CD4-positive, alpha-beta T cell (primary cell): Measurements from ENCODE around the gene LIPE. TPM values are rescaled to one million over a fixed set of nuclear protein-coding genes. Genes with fewer than 3 reads are reported as not detected.

Source experiments
- ATAC-seq: fragments of 200-7000 bp; cut with Tn5 transposase; one replicate; pipeline ENCODE4 v1.10.0; 2022; ENCODE audit warnings: mild to moderate bottlenecking; ENCODE audit not compliant: poor library complexity
- CTCF ChIA-PET: fragments of 350-600 bp; sonication (Branson Sonifier 250); formaldehyde crosslinking; loops from one replicate; lab custom pipeline; 2021; ENCODE audit warnings: antibody characterized with exemption, inconsistent platforms; lab: Charles Lee
- POLR2A ChIA-PET: fragments of 350-600 bp; sonication (Branson Sonifier 250); formaldehyde crosslinking; loops from one replicate; lab custom pipeline; 2021; ENCODE audit warnings: antibody characterized with exemption, inconsistent platforms; lab: Charles Lee
- DNase-seq, 14 experiments: peaks; one replicate each; pipeline ENCODE4 v3.0.0-alpha.2; 2013 to 2020; ENCODE audit warnings: mixed read lengths in 2 of 14
- H3K27ac ChIP-seq, 2 donors: one replicate each; pipeline versions ENCODE4 v1.5.1 to v1.7.0; 2013; ENCODE audit warnings: low read length in 2 of 2, low read depth in 1 of 2, mild to moderate bottlenecking in 1 of 2
- H3K27me3 ChIP-seq, 2 experiments: 1 replicate in 1 of 2; 2 replicates in 1 of 2; pipeline versions ENCODE4 v1.6.1 to v1.7.0; 2013; ENCODE audit warnings: low read length in 2 of 2, control low read depth in 1 of 2, mild to moderate bottlenecking in 1 of 2, moderate library complexity in 1 of 2; ENCODE audit not compliant: insufficient read depth in 2 of 2, control insufficient read depth in 1 of 2
- H3K36me3 ChIP-seq: one replicate; pipeline ENCODE4 v1.6.1; 2013; ENCODE audit warnings: low read length, control low read depth; ENCODE audit not compliant: insufficient read depth
- H3K4me1 ChIP-seq: one replicate; pipeline ENCODE4 v1.6.1; 2013; ENCODE audit warnings: low read length, control low read depth; ENCODE audit not compliant: insufficient read depth
- H3K4me3 ChIP-seq: one replicate; pipeline ENCODE4 v1.5.1; 2013; ENCODE audit warnings: mild to moderate bottlenecking, low read length, moderate library complexity
- H3K9me3 ChIP-seq, 2 experiments: 1 replicate in 1 of 2; 2 replicates in 1 of 2; pipeline versions ENCODE4 v1.6.1 to v1.7.0; 2013; ENCODE audit warnings: low read length in 2 of 2, mild to moderate bottlenecking in 2 of 2, control low read depth in 1 of 2, moderate library complexity in 1 of 2; ENCODE audit not compliant: control insufficient read depth in 1 of 2, insufficient read depth in 1 of 2
- H3K27ac Mint-ChIP-seq: one replicate; pipeline ENCODE4 v1.8.0; 2020; ENCODE audit warnings: mixed read lengths
- H3K27me3 Mint-ChIP-seq: one replicate; pipeline ENCODE4 v1.8.0; 2021; ENCODE audit warnings: mixed read lengths
- H3K36me3 Mint-ChIP-seq: one replicate; pipeline ENCODE4 v1.8.0; 2021; ENCODE audit warnings: low read depth, mixed read lengths
- H3K4me1 Mint-ChIP-seq: one replicate; pipeline ENCODE4 v1.8.0; 2021; ENCODE audit warnings: low read depth, mixed read lengths
- H3K4me3 Mint-ChIP-seq: one replicate; pipeline ENCODE4 v1.8.0; 2020; ENCODE audit warnings: mild to moderate bottlenecking, mixed read lengths
- H3K9me3 Mint-ChIP-seq: one replicate; pipeline ENCODE4 v1.8.0; 2020; ENCODE audit warnings: mixed read lengths
- intact Hi-C, 2 experiments: fragments of 100-400 bp; cut with DNase I in 1 of 2; cut with micrococcal nuclease in 1 of 2; formaldehyde crosslinking; loops; one replicate each; pipeline versions ENCODE4 v1.15.1 to v1.9.0; 2023 to 2025; cut with DNase I, micrococcal nuclease
- total RNA-seq, 174 experiments: library from RNA in 2 of 174; stranded (reverse) in 2 of 174; gene quantifications; one replicate each; pipeline ENCODE4 v1.2.3 and lab custom pipeline; 2021 to 2026
- TF ChIP-seq, protein P1 (sequence below): fragments of 200-600 bp; IDR thresholded peaks from one replicate; pipeline ENCODE4 v1.8.0; 2022; ENCODE audit warnings: antibody characterized with exemption, mild to moderate bottlenecking

Gene LIPE
- total RNA-seq, 2 experiments from 2014 or later = 7.6 to 8.2 TPM

GRCh38 chr19:42368765-42369164, 58.4 kb downstream of the LIPE start:
- intact Hi-C loops = no loop called here
- H3K36me3 ChIP-seq = peaks cover 2% of the 10 kb centered on the region
- no peaks in the 10 kb centered on the region for H3K4me1 Mint-ChIP-seq
- H3K9me3 Mint-ChIP-seq = no peaks in the 10 kb centered on the region
- H3K27ac Mint-ChIP-seq = no peak overlapping the region
- DNase-seq (no peak), ATAC-seq (no peak)
- H3K36me3 Mint-ChIP-seq = peaks cover 3% of the 10 kb centered on the region
- H3K27me3 ChIP-seq = no peaks in the 10 kb centered on the region
- CTCF ChIA-PET = no interaction called here
- no peak overlapping the region for H3K4me3 Mint-ChIP-seq
- POLR2A ChIA-PET = no interaction called here
- no peak overlapping the region for H3K4me3 ChIP-seq
- no peaks in the 10 kb centered on the region for H3K9me3 ChIP-seq
- H3K27ac ChIP-seq = no peak overlapping the region
- TF ChIP-seq, protein P1, sequence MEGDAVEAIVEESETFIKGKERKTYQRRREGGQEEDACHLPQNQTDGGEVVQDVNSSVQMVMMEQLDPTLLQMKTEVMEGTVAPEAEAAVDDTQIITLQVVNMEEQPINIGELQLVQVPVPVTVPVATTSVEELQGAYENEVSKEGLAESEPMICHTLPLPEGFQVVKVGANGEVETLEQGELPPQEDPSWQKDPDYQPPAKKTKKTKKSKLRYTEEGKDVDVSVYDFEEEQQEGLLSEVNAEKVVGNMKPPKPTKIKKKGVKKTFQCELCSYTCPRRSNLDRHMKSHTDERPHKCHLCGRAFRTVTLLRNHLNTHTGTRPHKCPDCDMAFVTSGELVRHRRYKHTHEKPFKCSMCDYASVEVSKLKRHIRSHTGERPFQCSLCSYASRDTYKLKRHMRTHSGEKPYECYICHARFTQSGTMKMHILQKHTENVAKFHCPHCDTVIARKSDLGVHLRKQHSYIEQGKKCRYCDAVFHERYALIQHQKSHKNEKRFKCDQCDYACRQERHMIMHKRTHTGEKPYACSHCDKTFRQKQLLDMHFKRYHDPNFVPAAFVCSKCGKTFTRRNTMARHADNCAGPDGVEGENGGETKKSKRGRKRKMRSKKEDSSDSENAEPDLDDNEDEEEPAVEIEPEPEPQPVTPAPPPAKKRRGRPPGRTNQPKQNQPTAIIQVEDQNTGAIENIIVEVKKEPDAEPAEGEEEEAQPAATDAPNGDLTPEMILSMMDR = no peak
- no peaks in the 10 kb centered on the region for H3K27me3 Mint-ChIP-seq
- H3K4me1 ChIP-seq = no peaks in the 10 kb centered on the region

DNA sequence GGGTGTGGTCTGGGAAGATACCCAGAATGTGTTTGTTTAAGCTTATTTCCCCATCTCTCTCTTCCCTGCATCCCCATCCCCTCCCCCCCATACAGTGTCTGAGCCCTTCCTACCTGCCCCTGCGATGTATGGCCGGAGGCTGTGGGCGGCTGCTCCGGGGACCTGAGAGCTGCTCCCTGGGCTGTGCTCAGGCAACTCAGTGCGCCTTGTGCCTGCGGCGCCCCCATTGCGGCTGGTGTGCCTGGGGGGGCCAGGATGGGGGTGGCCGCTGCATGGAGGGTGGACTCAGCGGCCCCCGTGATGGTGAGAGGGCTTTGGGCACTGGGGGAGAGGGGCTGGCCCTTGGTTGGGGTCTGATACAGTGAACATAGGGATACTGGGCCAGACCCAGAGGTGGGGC, 58.8 kb downstream of the LIPE start:
- H3K9me3 Mint-ChIP-seq = no peaks in the 10 kb centered on the region
- H3K36me3 Mint-ChIP-seq = peaks cover 6% of the 10 kb centered on the region
- Histone ChIP-seq H3K9me3 (no peaks in the 10 kb centered on the region), H3K27me3 (no peaks in the 10 kb centered on the region), H3K4me1 (no peaks in the 10 kb centered on the region), H3K27ac (no peak overlapping the region), H3K4me3 (no peak overlapping the region), H3K36me3 (peaks cover 3% of the 10 kb centered on the region)
- ATAC-seq (no peak), DNase-seq (no peak)
- H3K27ac Mint-ChIP-seq = no peak overlapping the region
- intact Hi-C loops = no loop called here
- H3K27me3 Mint-ChIP-seq = no peaks in the 10 kb centered on the region
- CTCF ChIA-PET = no interaction called here
- H3K4me1 Mint-ChIP-seq = no peaks in the 10 kb centered on the region
- no peak overlapping the region for H3K4me3 Mint-ChIP-seq
- POLR2A ChIA-PET = no interaction called here
- TF ChIP-seq, protein P1 = no peak

GRCh38 chr19:42367929-42368328, 59.3 kb downstream of the LIPE start:
- DNase-seq = no peak
- TF ChIP-seq, protein P1 = no peak
- ATAC-seq = no peak
- Histone ChIP-seq H3K9me3 (no peaks in the 10 kb centered on the region), H3K4me3 (no peak overlapping the region), H3K36me3 (peaks cover 3% of the 10 kb centered on the region), H3K4me1 (no peaks in the 10 kb centered on the region), H3K27ac (no peak overlapping the region), H3K27me3 (no peaks in the 10 kb centered on the region)
- intact Hi-C loops = no loop called here
- no peaks in the 10 kb centered on the region for H3K9me3 Mint-ChIP-seq
- no peak overlapping the region for H3K4me3 Mint-ChIP-seq
- no peak overlapping the region for H3K27ac Mint-ChIP-seq
- H3K4me1 Mint-ChIP-seq = no peaks in the 10 kb centered on the region
- peaks cover 6% of the 10 kb centered on the region for H3K36me3 Mint-ChIP-seq
- H3K27me3 Mint-ChIP-seq = no peaks in the 10 kb centered on the region
- ChIA-PET CTCF (no interaction called here), POLR2A (no interaction called here)
